GM13976 (cell line): ENCODE results near the gene BRAP.
"Not testable (repeated sequence)": the region's sequence is repeated elsewhere in the genome, so short reads cannot be mapped to it uniquely, and the experiment has no call there.

Experiments
- DNase-seq: peaks from one replicate; pipeline ENCODE4 v3.0.0; 2012; ENCODE audit warnings: low spot score
- in situ Hi-C: fragments of 300-500 bp; cut with MboI; formaldehyde crosslinking; loops from one replicate; pipeline ENCODE4 v1.12.0; 2022; ENCODE audit warnings: low sequenced_read_pairs, mixed read lengths, inconsistent platforms; ENCODE audit not compliant: unreplicated experiment
- TF ChIP-seq, protein P1 (sequence below): IDR thresholded peaks from 2 replicates; pipeline ENCODE4 v1.5.1; 2012; ENCODE audit warnings: borderline replicate concordance, mild to moderate bottlenecking; ENCODE audit not compliant: insufficient read depth; ENCODE audit errors: extremely low read depth, missing control alignments, control extremely low read depth

The BRAP gene

GRCh38 chr12:111653596-111653995, 32.2 kb downstream of the BRAP start:
- in situ Hi-C loops = no loop called here
- TF ChIP-seq, protein P1, sequence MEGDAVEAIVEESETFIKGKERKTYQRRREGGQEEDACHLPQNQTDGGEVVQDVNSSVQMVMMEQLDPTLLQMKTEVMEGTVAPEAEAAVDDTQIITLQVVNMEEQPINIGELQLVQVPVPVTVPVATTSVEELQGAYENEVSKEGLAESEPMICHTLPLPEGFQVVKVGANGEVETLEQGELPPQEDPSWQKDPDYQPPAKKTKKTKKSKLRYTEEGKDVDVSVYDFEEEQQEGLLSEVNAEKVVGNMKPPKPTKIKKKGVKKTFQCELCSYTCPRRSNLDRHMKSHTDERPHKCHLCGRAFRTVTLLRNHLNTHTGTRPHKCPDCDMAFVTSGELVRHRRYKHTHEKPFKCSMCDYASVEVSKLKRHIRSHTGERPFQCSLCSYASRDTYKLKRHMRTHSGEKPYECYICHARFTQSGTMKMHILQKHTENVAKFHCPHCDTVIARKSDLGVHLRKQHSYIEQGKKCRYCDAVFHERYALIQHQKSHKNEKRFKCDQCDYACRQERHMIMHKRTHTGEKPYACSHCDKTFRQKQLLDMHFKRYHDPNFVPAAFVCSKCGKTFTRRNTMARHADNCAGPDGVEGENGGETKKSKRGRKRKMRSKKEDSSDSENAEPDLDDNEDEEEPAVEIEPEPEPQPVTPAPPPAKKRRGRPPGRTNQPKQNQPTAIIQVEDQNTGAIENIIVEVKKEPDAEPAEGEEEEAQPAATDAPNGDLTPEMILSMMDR = no peak
- no peak for DNase-seq

GRCh38 chr12:111652530-111652929, 33.2 kb downstream of the BRAP start:
- DNase-seq, in situ Hi-C loops: not testable (repeated sequence)

DNA sequence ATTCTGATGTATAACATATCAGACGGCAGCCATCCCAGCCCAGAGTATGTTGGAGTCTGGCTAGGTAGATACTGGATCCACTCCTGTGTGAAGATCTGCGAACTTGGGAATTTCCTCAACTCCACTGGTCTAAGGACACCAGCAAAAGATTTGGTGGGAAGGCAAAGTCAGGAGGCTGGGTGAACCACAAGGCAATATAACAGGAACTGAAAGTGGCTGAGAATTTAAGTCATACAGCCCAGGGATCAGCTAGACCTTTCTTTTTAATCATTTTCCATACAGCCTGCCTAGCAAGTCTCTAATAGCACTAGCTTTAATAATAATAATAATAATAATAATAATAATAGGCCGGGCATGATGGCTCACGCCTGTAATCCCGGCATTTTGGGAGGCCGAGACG, 34.8 kb downstream of the BRAP start:
- peak; percentile 32 for DNase-seq
- in situ Hi-C loops = no loop called here
- TF ChIP-seq, protein P1 = no peak

GRCh38 chr12:111645433-111645832, 40.3 kb downstream of the BRAP start:
- no peak for DNase-seq
- in situ Hi-C loops = no loop called here
- TF ChIP-seq, protein P1 = no peak

DNA sequence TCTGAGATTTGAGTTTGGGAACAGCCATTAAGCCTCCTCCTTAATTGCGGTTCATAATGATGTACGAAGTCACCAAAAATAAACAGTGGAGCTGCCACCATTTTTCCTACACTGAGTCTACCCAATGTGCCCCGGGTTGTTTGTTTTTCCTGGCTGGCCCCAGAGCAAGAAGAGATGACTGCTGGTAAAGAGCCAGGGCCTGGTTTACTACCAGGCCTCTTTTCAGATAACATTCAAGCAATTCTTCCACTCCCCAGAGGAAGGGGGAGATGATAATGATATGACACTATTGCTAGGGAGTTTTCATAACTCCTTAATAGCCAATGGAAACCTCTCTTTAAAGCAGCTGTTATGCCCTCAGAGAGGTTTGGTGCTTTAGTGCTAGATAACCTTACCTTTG, 42.3 kb downstream of the BRAP start:
- TF ChIP-seq, protein P1 = no peak
- no peak for DNase-seq
- in situ Hi-C loops = no loop called here

- in situ Hi-C loops = no loop called here
- DNase-seq = no peak
- TF ChIP-seq, protein P1 = no peak
Measured at GRCh38 chr12:111642681-111643426, 42.9 kb downstream of the BRAP start.

- TF ChIP-seq, protein P1 = no peak
- in situ Hi-C loops = no loop called here
- no peak for DNase-seq
Measured at GRCh38 chr12:111640506-111640905, 45.2 kb downstream of the BRAP start.
